ELR (cell line): ENCODE data around the gene RHD.
A peak's percentile ranks its signal among the peaks of the same experiment; 100 is the strongest.
"Not testable (repeated sequence)": the region's sequence is repeated elsewhere in the genome, so short reads cannot be mapped to it uniquely, and the experiment has no call there.

Experiments used
- DNase-seq: peaks from one replicate; pipeline ENCODE4 v3.0.0-alpha.2; 2015; ENCODE audit warnings: low read depth

The RHD gene

DNA sequence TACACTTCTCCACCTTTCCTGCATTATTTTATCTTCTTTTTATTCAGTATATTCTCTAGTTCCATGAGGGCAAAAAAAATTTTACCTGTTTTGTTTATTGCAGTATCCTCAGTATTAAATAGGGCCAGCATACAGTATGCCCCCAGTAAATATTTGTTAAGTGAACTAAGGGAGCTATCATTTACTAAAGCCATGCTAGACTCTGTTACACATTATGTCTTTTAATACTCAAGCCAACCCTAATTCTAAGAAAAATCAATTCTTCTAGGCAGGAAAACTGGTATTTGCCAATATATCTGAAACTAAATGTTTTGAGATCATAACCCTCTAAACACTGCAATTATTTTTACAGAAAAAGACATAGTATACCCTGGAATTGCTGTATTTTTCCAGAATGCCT, 84.1 kb downstream of the RHD start:
- no peak for DNase-seq

DNA sequence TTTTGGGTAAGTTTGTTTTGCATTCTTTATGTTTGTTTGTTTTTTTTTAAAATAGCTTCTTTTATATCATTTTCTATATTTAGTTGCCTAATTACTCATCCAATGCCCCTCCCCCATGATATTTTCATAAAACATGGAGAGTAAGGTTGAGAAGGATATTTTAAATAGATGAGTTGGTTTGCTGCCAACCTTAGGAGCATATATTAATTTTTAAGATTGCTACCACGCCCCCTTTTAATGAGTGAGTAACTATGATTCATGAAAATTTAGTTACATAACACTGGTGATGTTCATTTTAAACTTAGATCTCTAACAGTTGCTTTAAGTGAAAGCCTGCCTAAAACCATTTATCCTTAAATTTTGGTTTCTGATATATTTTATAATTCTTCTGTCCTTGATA, 84.5 kb downstream of the RHD start:
- peak; percentile 68 for DNase-seq

DNA sequence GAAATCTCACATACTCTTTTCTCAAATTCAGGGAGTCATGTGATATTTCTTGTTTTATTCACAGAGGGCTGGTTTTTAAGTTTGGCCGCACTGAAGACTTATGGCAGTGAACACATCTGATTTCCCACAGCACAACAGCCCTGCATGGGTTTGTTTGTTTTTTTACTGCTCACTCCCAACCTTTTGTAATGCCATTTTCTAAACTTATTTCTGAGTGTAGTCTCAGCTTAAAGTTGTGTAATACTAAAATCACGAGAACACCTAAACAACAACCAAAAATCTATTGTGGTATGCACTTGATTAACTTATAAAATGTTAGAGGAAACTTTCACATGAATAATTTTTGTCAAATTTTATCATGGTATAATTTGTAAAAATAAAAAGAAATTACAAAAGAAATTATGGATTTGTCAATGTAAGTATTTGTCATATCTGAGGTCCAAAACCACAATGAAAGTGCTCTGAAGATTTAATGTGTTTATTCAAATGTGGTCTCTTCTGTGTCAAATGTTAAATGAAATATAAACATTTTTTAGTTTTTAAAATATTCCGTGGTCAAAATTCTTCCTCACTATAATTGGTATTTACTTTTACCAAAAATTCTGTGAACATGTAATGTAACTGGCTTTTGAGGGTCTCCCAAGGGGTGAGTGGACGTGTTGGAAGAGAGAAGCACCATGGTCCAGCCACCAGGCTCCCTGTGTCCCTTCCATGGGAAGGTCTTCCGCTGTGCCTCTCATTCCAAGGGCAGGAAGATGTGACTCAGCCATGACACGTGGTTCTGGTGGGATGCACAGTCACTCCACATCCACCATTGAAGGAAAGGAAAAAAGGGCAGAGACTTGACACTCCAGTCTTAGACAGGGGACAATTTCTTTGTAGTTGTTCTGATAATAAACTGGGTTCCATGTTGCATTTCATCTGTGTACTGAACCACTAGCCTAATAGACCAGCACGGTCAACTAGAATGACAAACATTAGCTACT, 88.6 kb downstream of the RHD start:
- DNase-seq: peak; percentile 91

DNA sequence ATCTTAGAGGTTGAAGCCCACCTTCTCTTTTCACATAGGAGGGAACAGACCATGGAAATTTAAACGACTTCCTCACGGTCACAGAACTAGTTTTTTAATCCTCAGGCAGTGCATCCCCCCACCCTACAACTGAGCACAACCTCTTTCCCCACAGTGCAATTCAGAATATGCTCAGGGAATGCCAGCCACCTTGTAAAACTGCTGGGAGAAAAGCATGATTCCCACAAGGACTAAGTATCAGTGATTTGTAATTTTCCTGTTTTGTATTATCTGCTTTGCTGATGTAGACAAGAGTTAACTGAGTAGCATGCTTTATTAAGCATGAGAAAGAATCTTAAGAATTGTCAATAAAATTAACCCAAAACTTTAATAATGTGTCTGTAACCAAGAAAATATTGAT, 89.6 kb downstream of the RHD start:
- no peak for DNase-seq

DNA sequence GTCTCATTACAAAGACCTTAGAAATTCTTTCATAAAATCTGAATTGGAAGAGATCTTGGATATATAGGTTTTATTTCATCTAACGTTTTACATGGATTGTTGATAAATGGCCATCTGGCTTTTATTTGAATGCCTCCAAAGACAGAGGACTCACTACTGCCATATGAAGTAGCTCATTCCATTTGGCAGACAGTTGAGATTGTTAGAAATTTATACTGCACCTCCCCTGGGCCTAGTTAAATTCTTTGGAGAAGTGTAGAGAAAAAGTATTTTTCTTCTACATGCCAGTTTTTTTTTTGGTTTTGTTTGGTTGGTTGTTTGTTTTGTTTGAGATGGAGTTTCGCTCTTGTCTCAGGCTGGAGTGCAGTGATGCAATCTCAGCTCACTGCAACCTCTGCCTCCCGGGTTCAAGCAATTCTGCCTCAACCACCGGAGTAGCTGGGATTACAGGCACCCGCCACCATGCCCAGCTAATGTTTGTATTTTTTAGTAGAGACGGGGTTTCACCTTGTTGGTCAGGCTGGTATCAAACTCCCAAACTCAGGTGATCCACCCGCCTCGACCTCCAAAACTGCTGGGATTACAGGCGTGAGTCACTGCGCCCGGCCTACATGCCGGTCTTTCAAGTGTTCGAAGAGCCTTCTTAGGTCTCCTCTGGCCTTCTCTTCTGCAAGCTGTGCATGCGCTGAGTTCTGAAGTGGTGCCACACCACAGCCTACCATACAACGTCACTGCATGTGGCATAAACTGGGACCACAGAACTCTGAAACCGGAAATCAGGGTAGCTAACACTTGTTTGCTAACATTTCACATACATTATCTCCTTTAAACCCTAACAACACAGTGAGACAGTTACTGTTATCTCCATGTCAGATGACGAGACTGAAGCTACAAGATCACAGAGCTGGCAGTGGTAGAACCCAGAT, 90.6 kb downstream of the RHD start:
- DNase-seq: not testable (repeated sequence)

DNA sequence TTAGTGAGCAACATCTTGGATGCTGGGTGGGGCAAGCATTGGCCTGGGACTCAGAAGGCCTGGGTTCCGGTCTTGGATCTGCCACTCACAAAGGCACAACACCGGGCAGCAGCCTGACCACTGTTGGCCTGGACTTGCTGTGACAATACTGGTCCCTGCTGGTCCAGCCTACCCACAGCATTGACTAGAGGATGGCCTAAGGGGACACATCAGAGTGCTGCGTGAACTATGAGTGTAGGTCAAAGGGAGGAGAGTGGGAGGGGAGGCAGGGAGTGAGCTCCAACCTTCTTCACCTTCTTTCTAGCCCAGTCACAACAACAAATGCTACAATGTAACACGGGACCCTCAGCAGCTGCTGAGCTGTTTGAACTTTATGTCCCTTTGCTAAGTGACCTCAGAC, 96.9 kb downstream of the RHD start:
- DNase-seq: peak; percentile 17

DNA sequence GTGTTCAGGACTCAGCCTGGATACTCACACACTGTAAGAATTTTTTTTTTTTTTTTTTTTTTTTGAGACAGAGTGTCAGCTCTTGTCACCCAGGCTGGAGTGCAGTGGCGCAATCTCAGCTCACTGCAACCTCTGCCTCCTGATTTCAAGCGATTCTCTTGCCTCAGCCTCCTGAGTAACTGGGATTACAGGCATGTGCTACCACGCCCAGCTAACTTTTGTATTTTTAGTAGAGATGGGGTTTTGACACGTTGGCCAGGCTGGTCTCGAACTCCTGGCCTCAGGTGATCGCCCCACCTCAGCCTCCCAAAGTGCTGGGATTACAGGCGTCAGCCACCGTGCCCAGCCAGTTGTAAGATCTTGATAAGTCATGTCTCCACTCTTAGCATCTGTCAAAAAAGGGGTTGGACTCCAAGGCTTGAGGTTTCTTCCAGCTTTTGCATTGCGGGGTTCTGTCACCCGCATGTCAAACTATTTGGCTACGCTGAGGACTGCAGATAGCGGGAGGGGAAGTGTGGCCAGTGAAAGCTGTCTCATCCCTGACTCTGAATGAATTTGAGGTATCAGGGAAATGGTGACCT, 97.5 kb downstream of the RHD start:
- DNase-seq: not testable (repeated sequence)

DNA sequence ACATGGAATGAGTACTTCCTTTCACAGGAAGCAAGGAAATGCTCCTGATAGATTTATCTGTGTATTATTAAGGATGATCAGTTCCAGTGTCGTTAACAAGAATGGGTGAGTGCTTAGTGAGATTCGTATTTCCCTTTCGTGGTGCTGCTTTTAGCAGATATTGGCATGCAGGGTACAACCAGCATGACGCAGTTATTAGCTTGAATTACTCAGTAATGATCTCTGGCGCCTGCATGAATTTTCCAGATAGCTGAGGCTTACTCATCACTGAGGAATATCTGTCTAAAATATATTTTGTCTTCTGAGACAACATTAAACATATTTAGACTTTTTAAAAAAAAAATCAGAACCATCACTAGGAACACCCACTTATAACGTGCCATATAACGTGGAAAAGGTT, 99.4 kb downstream of the RHD start:
- peak; percentile 90 for DNase-seq

DNA sequence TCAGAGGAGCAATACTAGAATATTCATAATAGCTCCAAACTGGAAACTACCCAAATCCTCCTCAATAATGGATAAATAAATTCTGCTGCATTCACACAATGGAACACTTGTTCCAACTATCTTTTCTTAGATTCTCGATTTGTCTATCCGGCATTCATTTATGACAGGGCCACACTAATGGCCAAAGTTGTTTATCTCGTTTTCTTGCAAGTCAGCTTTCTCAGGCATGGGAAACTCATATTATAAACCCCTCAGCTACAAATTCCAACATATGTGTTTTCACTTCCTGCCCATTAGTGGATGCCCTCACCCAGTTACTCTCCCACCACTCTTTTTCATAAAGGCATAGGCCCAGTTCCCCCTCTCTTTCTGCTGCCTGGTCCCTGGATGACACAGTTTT, 106.1 kb downstream of the RHD start:
- not testable (repeated sequence) for DNase-seq
